Measurements from ENCODE around the gene TMCC1.
A peak's percentile ranks its signal among the peaks of the same experiment; 100 is the strongest.

The TMCC1 gene

GRCh38 chr3:129695230-129695629 is 198.3 kb downstream of the TMCC1 start:
- H3K27ac ChIP-seq: no peak overlapping the region

DNA sequence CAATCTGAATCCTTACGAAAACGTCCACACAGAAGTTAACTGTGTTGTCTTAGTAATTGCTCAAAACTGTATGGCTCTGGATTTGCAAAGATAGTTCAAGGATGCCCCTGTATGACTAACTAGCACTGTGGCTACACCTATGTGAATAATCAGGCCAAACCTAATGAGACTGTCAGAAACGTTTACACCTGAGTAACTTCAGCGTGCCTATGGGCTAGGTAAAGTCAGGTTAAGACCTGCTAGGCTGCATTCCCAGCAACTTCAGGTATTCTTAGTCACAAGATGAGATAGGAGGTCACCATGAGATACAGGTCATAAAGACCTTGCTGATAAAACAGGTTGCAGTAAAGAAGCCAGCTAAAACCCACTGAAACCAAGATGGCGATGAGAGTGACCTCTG is 199.3 kb downstream of the TMCC1 start:
- H3K27ac ChIP-seq: no peak overlapping the region
- TF ChIP-seq ZFX (IDR thresholded peaks at IDR 0.05; ENCODE audit: borderline replicate concordance): no peak
- TF ChIP-seq CTCF (IDR thresholded peaks at IDR 0.05): no peak

More at GRCh38 chr3:129695230-129695629, 198.3 kb downstream of the TMCC1 start:
- no peak for TF ChIP-seq ZFX (IDR thresholded peaks at IDR 0.05; ENCODE audit: borderline replicate concordance)
- no peak for TF ChIP-seq CTCF (IDR thresholded peaks at IDR 0.05)

DNA sequence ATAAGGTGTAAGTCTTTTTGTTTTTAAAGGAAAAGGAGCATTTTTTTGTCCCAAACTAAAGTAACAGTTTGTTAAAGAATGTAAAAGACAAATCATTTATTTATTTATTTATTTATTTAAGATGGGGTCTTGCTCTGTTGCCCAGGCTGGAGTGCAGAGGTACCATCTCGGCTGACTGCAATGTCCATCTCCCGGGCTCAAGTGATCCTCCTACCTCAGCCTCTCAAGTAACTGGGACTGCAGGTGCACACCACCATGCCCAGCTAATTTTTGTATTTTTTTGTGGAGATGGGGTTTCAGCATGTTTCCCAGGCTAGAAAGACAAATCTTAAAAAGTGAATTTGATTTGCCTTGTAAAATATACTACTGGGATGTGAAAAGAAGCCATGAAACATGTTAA is 200.8 kb downstream of the TMCC1 start:
- no peak overlapping the region for H3K27ac ChIP-seq
- no peak for TF ChIP-seq ZFX (IDR thresholded peaks at IDR 0.05; ENCODE audit: borderline replicate concordance)
- no peak for TF ChIP-seq CTCF (IDR thresholded peaks at IDR 0.05)

- H3K27ac ChIP-seq: no peak overlapping the region
- TF ChIP-seq CTCF (IDR thresholded peaks at IDR 0.05) (no peak), ZFX (IDR thresholded peaks at IDR 0.05; ENCODE audit: borderline replicate concordance) (no peak)
These were observed 202.5 kb downstream of the TMCC1 start for GRCh38 chr3:129690963-129691362.

DNA sequence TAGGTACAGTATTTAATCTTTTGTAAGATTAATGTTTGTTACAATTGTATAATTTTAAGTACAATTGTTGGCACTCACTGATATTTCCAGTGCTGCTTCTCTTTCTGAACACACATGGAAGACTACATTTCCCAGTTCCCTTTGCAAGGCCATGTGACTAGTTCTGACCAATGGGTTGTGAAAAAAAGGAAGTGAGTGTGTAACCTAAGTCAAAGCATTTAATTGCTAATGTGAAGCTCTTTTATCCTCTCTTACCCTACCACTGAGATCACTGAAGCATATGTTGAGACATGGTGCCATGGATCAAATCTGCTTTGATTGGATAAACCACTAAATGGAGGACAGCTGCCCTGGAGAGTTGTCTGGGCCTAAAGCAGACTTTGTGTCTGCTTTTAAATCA is 203.1 kb downstream of the TMCC1 start:
- no peak overlapping the region for H3K27ac ChIP-seq
- no peak for TF ChIP-seq ZFX (IDR thresholded peaks at IDR 0.05; ENCODE audit: borderline replicate concordance)
- TF ChIP-seq CTCF (IDR thresholded peaks at IDR 0.05): no peak

- no peak for TF ChIP-seq CTCF (IDR thresholded peaks at IDR 0.05)
- no peak for TF ChIP-seq ZFX (IDR thresholded peaks at IDR 0.05; ENCODE audit: borderline replicate concordance)
- H3K27ac ChIP-seq: no peak overlapping the region
These were observed 204.5 kb downstream of the TMCC1 start for GRCh38 chr3:129689036-129689435.

GRCh38 chr3:129688271-129688895 is 205.1 kb downstream of the TMCC1 start:
- H3K27ac ChIP-seq: peak overlapping the region; percentile 45

More at GRCh38 chr3:129688271-129688895, 205.1 kb downstream of the TMCC1 start:
- TF ChIP-seq CTCF (IDR thresholded peaks at IDR 0.05) (no peak), ZFX (IDR thresholded peaks at IDR 0.05; ENCODE audit: borderline replicate concordance) (no peak)

All from 22Rv1 (cell line).